HG02884 (cell line): ENCODE measurements around the gene CGREF1.
"Not testable (repeated sequence)": the region's sequence is repeated elsewhere in the genome, so short reads cannot be mapped to it uniquely, and the experiment has no call there.

ENCODE experiments used
- ATAC-seq: cut with Tn5 transposase; IDR thresholded peaks from one replicate; pipeline ENCODE4 v1.9.1; 2021; ENCODE audit warnings: mild to moderate bottlenecking, moderate library complexity; ENCODE audit not compliant: unreplicated experiment

Gene CGREF1

DNA sequence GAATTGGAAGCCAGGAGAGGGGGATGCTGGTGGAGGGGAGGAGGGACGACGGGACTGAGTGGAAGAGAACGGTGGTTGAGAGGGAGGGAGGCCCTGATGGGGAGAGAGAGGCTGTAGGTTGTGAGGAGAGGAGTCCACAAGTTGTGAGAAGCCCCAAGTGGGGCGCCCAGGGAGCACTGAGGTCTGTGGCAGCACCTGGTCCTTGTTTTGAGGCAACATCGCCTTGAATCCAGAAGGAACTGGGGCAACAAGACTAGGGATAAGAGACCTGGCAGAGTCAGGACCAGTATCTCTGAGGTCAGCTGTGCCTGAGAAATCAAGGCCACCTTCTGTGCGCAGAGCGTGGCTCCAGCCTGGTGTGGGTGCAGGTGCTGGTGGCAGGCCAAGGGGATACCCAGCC is 19.2 kb upstream of the CGREF1 start:
- no peak for ATAC-seq

DNA sequence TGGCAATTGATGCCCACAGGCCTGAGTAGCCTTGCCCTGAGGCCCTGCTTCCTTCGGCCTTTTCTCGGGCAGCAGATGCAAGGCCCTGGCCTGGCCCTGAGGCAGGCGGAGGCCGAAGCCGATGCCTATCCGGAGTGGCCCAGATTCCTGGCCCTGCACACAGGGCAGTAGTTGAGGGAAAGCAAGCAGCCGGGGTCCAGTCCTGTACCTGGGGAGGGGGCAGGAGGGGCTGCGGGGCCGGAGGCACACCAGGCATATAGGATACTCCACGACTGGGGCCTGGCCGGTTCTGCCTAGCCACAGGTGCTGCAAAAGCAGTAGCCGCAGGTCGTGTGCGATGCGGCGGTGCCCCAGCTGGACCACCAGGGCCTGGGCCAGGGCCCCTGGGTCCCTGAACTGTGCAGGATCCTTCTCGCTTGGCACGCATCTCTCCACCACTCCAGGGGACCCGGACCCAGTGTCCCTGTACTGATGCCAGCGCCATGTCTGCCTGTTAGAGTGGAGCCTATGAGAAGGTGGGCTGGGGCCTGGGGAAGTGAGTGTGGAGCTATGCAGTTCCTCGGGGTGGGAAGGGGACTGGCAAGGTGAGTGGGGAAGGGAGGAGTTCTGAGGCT is 18.5 kb upstream of the CGREF1 start:
- no peak for ATAC-seq

- no peak for ATAC-seq
Measured at GRCh38 chr2:27136751-27137150, 17.8 kb upstream of the CGREF1 start.

GRCh38 chr2:27135478-27135955 is 16.6 kb upstream of the CGREF1 start:
- no peak for ATAC-seq

- no peak for ATAC-seq
Measured at GRCh38 chr2:27134781-27135477, 16.0 kb upstream of the CGREF1 start.

GRCh38 chr2:27133905-27134780 is 15.2 kb upstream of the CGREF1 start, which contains the start of gene PREB:
Gene PREB, minus strand, starts transcription at chr2:27134636. Its CDS starts 215 bp downstream, at chr2:27134421.
- ATAC-seq, result peak; percentile 71

GRCh38 chr2:27133195-27133875 is 14.4 kb upstream of the CGREF1 start:
- ATAC-seq, result no peak

DNA sequence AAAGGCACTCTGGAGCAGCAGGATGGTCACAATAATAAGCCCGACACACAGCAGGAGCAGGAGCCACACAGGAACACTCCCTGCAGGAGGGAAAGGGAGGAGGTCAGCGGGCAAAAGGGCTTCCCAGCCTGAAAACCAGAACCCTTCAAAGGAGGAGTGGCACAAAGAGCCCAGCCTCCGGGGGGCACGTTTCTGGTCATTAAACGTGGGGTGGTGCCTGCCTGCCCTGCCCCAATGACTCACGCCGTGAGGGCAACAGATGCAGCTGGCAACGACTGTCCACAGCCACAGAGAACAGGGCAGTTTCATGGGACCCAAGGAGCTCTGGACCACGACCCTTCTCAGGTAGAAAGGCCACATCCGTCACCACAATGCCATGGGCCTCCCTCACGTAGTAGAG is 12.5 kb upstream of the CGREF1 start:
- ATAC-seq, result no peak

DNA sequence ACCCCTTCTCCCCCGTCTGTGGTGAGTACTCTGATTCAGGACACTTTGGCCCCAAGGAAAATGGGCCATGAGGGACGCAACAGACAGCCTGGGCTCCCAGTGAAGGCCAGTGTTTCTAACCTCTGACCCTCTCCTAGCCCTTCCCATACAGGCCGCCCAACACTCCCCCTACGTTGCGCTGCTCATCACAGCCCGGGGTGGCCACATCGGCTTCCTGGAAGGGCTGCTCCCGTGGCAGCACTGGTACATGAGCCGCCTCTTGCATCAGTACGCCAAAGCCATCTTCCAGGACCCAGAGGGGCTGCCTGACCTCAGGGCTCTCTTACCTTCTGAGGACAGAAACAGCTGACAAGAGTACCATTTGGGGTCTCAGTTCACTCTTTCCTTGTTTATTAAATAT is 11.5 kb upstream of the CGREF1 start:
- no peak for ATAC-seq

- ATAC-seq, result no peak
Measured at GRCh38 chr2:27128668-27129571, 10.0 kb upstream of the CGREF1 start.

- no peak for ATAC-seq
Measured at GRCh38 chr2:27127883-27128667, 9.1 kb upstream of the CGREF1 start.

GRCh38 chr2:27126252-27126710 is 7.4 kb upstream of the CGREF1 start:
- no peak for ATAC-seq

- ATAC-seq, result no peak
Measured at GRCh38 chr2:27125104-27125503, 6.2 kb upstream of the CGREF1 start.

GRCh38 chr2:27123302-27124150 is 4.6 kb upstream of the CGREF1 start, which contains the start of gene ABHD1:
Gene ABHD1, plus strand, starts transcription at chr2:27123815. Its CDS starts 134 bp downstream, at chr2:27123949.
- ATAC-seq, result no peak

GRCh38 chr2:27122791-27123190 is 3.9 kb upstream of the CGREF1 start:
- no peak for ATAC-seq

GRCh38 chr2:27121906-27122305 is 3.0 kb upstream of the CGREF1 start:
- ATAC-seq, result no peak

DNA sequence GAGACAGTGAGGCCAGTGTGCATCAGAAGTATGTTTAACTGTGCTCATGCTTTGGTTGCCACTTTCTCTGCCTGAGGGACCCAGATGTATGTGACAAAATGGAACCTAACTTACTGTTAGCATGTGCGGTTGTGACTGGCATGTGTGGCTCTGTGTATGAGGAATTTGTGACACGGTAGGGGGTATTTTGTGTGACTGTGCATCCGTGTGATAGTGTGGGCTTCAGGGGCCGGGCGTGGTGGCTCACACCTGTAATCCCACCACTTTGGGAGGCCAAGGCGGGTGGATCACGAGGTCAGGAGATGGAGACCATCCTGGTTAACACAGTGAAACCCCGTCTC is 372 bp upstream of the CGREF1 start:
- not testable (repeated sequence) for ATAC-seq

DNA sequence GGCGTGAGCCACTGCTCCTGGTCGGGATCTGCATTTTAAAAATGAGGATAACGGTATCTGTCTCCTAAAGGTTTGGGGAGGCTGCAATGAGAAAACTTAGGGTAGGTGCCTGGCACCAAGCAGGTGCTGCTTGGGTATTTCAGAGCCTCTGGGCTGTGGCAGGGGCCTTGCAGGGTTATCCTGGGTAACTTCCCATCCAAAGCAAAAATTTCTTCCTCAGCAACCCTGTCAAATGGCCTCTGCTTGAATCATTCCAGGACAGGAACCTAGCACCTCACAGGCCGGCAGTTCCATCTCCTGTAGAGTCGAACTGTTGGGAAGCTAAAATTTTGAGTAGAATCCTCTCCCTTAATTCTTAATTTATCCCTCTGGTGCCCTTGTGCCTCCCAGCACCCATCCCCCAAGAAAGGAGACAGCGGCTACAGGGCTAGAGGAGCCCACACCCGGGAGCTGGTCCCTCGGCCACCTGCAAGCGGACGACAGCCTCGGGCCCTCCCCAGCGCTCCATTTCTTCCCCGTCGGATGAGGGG is 868 bp downstream of the CGREF1 start:
- no peak for ATAC-seq
